ENCODE data around the gene SPECC1L. TPM values are rescaled to one million over a fixed set of nuclear protein-coding genes. Genes with fewer than 3 reads are reported as not detected.
"Not testable (repeated sequence)": the region's sequence is repeated elsewhere in the genome, so short reads cannot be mapped to it uniquely, and the experiment has no call there.

SPECC1L gene
- total RNA-seq, 1 experiment from 2014 or later, result 52.2 TPM

DNA sequence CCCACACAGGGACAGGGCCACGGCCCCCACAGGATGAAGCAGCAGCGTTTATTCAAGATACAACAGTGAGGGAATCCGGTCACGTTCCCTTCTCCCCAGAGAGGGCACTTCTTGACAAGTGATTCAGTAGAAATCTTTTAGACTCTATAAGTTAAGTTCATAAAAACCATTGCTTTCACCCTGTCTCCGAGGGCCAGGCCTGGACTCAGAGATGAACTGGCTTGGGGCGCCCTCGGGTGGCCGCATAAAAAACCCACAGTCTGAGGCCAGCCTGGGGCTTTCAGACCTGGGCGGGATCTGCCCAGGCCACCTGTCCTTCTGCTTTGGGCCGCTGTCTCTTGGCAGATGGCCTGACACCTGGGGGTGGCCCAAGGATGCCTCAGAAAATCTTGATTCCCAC lies 11.2 kb upstream of the SPECC1L start:
- H3K9me3 Mint-ChIP-seq (ENCODE audit: low read depth, unreplicated experiment); H3K4me1 Mint-ChIP-seq (ENCODE audit: low read depth, unreplicated experiment); H3K27me3 Mint-ChIP-seq (ENCODE audit: unreplicated experiment); H3K27ac Mint-ChIP-seq (ENCODE audit: unreplicated experiment); H3K4me3 Mint-ChIP-seq (ENCODE audit: low read depth, unreplicated experiment); BruUV-seq (replicated peaks); H3K36me3 Mint-ChIP-seq (ENCODE audit: insufficient read depth, unreplicated experiment); intact Hi-C loops (cut with micrococcal nuclease; ENCODE audit: unreplicated experiment); CTCF ChIA-PET: not testable (repeated sequence)
- TF ChIP-seq, protein P1, sequence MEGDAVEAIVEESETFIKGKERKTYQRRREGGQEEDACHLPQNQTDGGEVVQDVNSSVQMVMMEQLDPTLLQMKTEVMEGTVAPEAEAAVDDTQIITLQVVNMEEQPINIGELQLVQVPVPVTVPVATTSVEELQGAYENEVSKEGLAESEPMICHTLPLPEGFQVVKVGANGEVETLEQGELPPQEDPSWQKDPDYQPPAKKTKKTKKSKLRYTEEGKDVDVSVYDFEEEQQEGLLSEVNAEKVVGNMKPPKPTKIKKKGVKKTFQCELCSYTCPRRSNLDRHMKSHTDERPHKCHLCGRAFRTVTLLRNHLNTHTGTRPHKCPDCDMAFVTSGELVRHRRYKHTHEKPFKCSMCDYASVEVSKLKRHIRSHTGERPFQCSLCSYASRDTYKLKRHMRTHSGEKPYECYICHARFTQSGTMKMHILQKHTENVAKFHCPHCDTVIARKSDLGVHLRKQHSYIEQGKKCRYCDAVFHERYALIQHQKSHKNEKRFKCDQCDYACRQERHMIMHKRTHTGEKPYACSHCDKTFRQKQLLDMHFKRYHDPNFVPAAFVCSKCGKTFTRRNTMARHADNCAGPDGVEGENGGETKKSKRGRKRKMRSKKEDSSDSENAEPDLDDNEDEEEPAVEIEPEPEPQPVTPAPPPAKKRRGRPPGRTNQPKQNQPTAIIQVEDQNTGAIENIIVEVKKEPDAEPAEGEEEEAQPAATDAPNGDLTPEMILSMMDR (IDR thresholded peaks at IDR 0.05; ENCODE audit: unreplicated experiment), result peak; percentile 62
- peak; percentile 88 for DNase-seq

DNA sequence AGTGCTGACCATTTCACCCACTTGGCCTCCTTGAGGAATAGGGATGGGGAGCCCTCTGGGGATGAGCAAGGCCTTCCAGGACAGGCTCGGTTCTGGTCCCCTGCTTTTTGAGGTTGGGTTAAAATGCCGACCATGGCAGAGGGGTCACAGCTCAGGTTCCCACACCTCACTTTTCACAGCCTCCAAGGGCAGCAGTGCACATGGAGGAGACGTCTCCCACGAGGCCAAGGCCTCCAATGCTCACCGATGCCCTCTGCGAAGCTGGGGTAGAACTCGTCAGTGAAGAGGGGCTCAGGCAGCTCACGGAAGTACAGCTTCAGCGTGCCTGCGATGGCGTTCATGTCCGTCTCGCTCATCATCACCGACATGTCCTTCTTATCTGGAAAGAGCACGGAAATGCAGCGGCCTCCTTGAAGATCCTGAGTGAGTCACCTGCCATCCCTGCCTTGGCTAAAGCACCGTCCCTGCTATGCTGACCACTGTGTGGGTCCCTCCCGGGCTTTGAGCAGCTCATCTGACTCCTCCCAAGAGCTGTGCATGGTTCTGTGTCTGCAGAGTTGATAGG lies 8.4 kb upstream of the SPECC1L start:
- H3K36me3 Mint-ChIP-seq (ENCODE audit: insufficient read depth, unreplicated experiment); BruUV-seq (replicated peaks); H3K4me1 Mint-ChIP-seq (ENCODE audit: low read depth, unreplicated experiment); H3K27me3 Mint-ChIP-seq (ENCODE audit: unreplicated experiment); intact Hi-C loops (cut with micrococcal nuclease; ENCODE audit: unreplicated experiment); DNase-seq; H3K9me3 Mint-ChIP-seq (ENCODE audit: low read depth, unreplicated experiment); H3K27ac Mint-ChIP-seq (ENCODE audit: unreplicated experiment); H3K4me3 Mint-ChIP-seq (ENCODE audit: low read depth, unreplicated experiment); CTCF ChIA-PET: not testable (repeated sequence)

DNA sequence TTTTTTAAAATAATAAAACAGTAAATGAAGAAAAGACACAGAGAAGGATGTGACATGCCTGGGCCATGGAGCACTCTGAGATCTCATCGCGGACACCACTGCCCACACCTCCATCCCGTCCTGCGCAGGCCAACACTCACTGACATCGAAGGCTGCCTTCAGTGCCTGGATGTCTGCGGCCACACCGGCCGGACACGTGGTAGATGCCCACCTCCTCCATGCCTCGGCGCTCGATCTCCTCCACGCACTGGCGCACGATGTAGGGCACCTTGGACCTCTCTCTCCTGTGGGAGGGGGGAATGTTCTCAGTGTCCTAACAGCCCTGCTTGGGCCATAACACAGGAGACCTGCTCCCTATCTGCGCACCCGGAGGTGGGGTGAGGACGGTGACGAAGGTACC lies 7.2 kb upstream of the SPECC1L start:
- H3K27ac Mint-ChIP-seq (ENCODE audit: unreplicated experiment); BruUV-seq (replicated peaks); H3K4me3 Mint-ChIP-seq (ENCODE audit: low read depth, unreplicated experiment); H3K27me3 Mint-ChIP-seq (ENCODE audit: unreplicated experiment); CTCF ChIA-PET; H3K36me3 Mint-ChIP-seq (ENCODE audit: insufficient read depth, unreplicated experiment); H3K9me3 Mint-ChIP-seq (ENCODE audit: low read depth, unreplicated experiment); DNase-seq; intact Hi-C loops (cut with micrococcal nuclease; ENCODE audit: unreplicated experiment); H3K4me1 Mint-ChIP-seq (ENCODE audit: low read depth, unreplicated experiment): not testable (repeated sequence)

DNA sequence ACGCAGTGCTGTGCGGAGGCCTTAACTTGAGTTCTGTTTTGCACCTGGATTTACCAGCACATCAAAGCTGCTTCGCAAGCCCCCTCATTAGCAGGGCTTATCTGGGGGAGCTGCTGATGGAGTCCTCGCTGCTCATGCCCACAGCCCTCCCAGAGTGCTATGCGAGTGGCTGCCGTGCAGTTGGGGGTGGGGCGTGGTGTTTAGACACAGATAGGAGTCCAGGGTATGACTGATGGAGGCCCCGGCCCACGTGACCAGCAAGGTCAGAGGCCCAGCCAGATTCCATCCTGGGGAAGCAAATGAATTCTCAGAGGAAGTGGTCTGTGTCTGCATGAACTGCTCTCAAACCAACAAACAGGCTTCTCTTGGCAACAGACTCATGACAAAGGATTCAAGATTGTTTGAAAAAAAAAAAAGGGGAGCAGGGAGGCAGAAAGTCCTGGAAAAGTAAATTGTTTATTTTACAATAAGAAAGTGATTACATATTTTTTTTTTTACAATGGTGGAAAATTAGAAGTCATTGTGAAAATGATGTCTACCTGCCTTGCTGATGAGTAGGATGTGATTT lies 6.2 kb upstream of the SPECC1L start:
- CTCF ChIA-PET; H3K36me3 Mint-ChIP-seq (ENCODE audit: insufficient read depth, unreplicated experiment); H3K9me3 Mint-ChIP-seq (ENCODE audit: low read depth, unreplicated experiment); intact Hi-C loops (cut with micrococcal nuclease; ENCODE audit: unreplicated experiment); H3K27ac Mint-ChIP-seq (ENCODE audit: unreplicated experiment); H3K4me3 Mint-ChIP-seq (ENCODE audit: low read depth, unreplicated experiment); H3K27me3 Mint-ChIP-seq (ENCODE audit: unreplicated experiment); H3K4me1 Mint-ChIP-seq (ENCODE audit: low read depth, unreplicated experiment); DNase-seq; BruUV-seq (replicated peaks): not testable (repeated sequence)

DNA sequence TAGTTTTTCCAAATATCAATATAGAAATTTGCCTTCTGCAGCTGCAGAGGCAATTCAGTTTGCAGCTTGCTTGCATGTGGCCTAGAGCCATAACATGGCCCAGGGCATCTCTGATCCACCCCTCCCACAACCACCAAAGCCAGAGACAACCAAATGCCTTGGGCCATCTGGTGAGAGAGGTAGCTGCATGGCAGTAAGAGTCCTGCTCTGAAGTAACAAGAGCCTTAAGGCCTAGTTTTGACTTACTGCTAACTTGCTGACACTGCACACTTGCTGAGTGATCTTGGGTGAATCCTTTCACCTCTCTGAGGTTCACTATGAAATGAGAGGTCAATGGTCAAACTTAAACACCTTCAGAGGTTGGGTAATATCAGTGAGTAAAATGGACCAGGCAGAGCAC lies 4.9 kb upstream of the SPECC1L start:
- TF ChIP-seq, protein P1 (IDR thresholded peaks at IDR 0.05; ENCODE audit: unreplicated experiment), result no peak
- no TSS peak for BruUV-seq (replicated peaks)
- no peaks in the 10 kb centered on the region for H3K9me3 Mint-ChIP-seq (ENCODE audit: low read depth, unreplicated experiment)
- peaks cover 6% of the 10 kb centered on the region for H3K36me3 Mint-ChIP-seq (ENCODE audit: insufficient read depth, unreplicated experiment)
- DNase-seq, result no peak
- no peaks in the 10 kb centered on the region for H3K27me3 Mint-ChIP-seq (ENCODE audit: unreplicated experiment)
- no peak overlapping the region for H3K4me3 Mint-ChIP-seq (ENCODE audit: low read depth, unreplicated experiment)
- H3K27ac Mint-ChIP-seq (ENCODE audit: unreplicated experiment), result no peak overlapping the region
- H3K4me1 Mint-ChIP-seq (ENCODE audit: low read depth, unreplicated experiment), result no peaks in the 10 kb centered on the region
- CTCF ChIA-PET, result no interaction called here
- intact Hi-C loops (cut with micrococcal nuclease; ENCODE audit: unreplicated experiment), result no loop called here

DNA sequence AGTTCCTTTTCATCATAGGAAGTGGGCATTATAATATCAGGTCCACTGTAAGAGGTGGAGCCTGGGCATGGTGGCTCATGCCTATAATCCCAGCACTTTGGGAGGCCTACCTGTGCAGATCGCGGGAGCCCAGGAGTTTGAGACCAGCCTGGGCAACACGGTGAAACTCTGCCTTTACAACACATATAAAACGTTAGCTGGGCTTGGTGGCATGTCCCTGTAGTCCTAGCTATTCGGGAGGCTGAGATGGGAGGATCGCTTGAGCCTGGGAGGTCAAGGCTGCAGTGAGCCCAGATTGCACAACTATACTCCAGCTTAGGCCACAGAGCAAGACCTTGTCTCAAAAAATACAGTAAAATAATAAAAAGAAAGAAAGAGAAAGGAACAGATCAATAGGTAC lies 4.1 kb upstream of the SPECC1L start:
- H3K27ac Mint-ChIP-seq (ENCODE audit: unreplicated experiment); CTCF ChIA-PET; BruUV-seq (replicated peaks); H3K4me1 Mint-ChIP-seq (ENCODE audit: low read depth, unreplicated experiment); intact Hi-C loops (cut with micrococcal nuclease; ENCODE audit: unreplicated experiment); H3K27me3 Mint-ChIP-seq (ENCODE audit: unreplicated experiment); H3K4me3 Mint-ChIP-seq (ENCODE audit: low read depth, unreplicated experiment); DNase-seq; H3K9me3 Mint-ChIP-seq (ENCODE audit: low read depth, unreplicated experiment): not testable (repeated sequence)
- H3K36me3 Mint-ChIP-seq (ENCODE audit: insufficient read depth, unreplicated experiment), result peaks cover 14% of the 10 kb centered on the region

All from Calu3 (cell line).